ENCODE results near the gene MXRA7.

MXRA7 gene

GRCh38 chr17:76691379-76692191, 19.2 kb downstream of the MXRA7 start:
- DNase-seq: no peak

GRCh38 chr17:76690596-76691280, 20.0 kb downstream of the MXRA7 start:
- DNase-seq: no peak

GRCh38 chr17:76689859-76690258, 20.9 kb downstream of the MXRA7 start:
- no peak for DNase-seq

- peak; percentile 22 for DNase-seq
Measured at GRCh38 chr17:76688165-76688622, 22.6 kb downstream of the MXRA7 start.

GRCh38 chr17:76687298-76688164, 23.2 kb downstream of the MXRA7 start:
- DNase-seq: peak; percentile 75

GRCh38 chr17:76686538-76687297, 24.0 kb downstream of the MXRA7 start:
- peak; percentile 76 for DNase-seq

GRCh38 chr17:76685846-76686245, 24.9 kb downstream of the MXRA7 start:
- no peak for DNase-seq

GRCh38 chr17:76685366-76685765, 25.4 kb downstream of the MXRA7 start:
- no peak for DNase-seq

GRCh38 chr17:76684756-76685155, 26.0 kb downstream of the MXRA7 start:
- no peak for DNase-seq

- DNase-seq: no peak
Measured at GRCh38 chr17:76683921-76684745, 26.6 kb downstream of the MXRA7 start.

- peak; percentile 44 for DNase-seq
Measured at GRCh38 chr17:76683011-76683755, 27.6 kb downstream of the MXRA7 start.

GRCh38 chr17:76682296-76682695, 28.5 kb downstream of the MXRA7 start:
- DNase-seq: no peak

- DNase-seq: peak; percentile 94
Measured at GRCh38 chr17:76681222-76682137, 29.3 kb downstream of the MXRA7 start.

GRCh38 chr17:76679239-76679638, 31.5 kb downstream of the MXRA7 start:
- DNase-seq: no peak

- no peak for DNase-seq
Measured at GRCh38 chr17:76678330-76678729, 32.4 kb downstream of the MXRA7 start.

- DNase-seq: no peak
Measured at GRCh38 chr17:76677406-76677805, 33.4 kb downstream of the MXRA7 start.

- no peak for DNase-seq
Measured at GRCh38 chr17:76676629-76677028, 34.1 kb downstream of the MXRA7 start.

- DNase-seq: no peak
Measured at GRCh38 chr17:76675648-76676047, 35.1 kb downstream of the MXRA7 start.

GRCh38 chr17:76674600-76674999, 36.2 kb downstream of the MXRA7 start:
- DNase-seq: no peak

GRCh38 chr17:76673729-76674128, 37.0 kb downstream of the MXRA7 start:
- DNase-seq: no peak

Measured in eye (tissue), 1 donor.